ENCODE measurements around the gene DRD4. TPM values are rescaled to one million over a fixed set of nuclear protein-coding genes. Genes with fewer than 3 reads are reported as not detected.

DRD4 gene
- not detected for total RNA-seq

DNA sequence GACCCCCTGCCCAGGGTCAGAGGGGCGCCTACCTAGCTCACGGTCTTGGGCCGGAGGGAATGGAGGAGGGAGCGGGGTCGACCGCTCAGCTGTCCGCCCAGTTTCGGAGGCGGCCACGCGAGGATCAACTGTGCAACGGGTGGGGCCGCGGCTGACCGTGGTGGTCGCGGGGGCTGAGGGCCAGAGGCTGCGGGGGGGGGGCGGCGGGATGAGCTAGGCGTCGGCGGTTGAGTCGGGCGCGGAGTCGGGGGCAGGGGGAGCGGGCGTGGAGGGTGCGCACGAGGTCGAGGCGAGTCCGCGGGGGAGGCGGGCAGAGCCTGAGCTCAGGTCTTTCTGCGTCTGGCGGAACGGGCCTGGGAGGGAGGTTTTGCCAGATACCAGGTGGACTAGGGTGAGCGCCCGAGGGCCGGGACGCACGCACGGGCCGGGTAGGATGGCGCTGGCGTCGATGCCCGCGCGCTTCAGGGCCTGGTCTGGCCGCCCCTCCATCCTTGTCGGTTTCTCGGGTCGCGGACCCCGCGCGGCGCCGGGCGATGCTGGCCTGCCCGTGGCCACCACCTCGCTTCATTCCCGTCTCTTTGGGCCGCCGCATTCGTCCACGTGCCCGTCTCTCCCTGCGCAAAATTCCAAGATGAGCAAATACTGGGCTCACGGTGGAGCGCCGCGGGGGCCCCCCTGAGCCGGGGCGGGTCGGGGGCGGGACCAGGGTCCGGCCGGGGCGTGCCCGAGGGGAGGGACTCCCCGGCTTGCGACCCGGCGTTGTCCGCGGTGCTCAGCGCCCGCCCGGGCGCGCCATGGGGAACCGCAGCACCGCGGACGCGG lies at the start of gene DRD4:
TSS of gene DRD4 (plus strand) at position 759 of the 822 bp plus-strand sequence. CDS start at position 795, 36 bp downstream.

DNA sequence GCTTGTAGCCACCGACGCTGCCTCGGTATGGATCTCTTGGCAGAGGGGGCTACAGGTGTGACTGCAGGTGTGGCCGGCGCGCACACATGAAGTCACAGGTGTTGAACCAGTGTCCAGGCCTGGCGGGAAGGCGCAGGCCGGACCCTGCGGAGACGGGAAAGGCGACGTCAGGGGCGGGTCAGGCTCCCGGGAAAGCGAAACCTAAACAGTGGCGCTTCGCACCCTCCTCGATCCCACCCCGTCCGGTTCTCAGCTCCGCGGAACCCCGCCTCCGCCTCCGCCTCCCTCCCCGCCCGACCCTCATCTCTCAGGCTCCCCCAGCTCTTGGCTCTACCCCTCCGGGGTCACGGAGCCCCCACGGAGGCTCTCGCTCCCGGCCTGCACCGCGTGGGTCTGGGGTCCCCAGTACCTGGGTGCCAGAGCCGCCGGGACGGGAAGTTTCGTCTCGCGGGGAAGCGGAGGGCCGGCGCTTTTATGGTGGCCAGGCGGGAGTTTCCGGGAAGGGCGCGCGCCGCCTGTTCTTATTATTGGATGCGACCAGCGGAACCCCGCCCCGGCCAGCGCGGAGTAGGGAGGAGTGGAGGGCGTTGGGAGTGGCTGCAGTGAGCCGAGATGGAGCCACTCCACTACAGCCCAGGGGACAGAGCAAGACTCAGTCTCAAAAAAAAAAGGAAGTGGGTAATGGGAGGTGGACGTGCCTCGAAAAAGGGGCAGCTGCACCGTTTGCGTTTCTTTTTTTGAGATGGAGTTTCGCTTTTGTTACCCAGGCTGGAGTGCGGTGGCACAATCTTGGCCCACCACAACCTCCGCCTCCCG lies 21.4 kb upstream of the DRD4 start, which contains the start of gene IRF7:
TSS of gene IRF7 (minus strand) at position 447 of the 816 bp plus-strand sequence. CDS start 586 bp downstream, outside the sequence.

DNA sequence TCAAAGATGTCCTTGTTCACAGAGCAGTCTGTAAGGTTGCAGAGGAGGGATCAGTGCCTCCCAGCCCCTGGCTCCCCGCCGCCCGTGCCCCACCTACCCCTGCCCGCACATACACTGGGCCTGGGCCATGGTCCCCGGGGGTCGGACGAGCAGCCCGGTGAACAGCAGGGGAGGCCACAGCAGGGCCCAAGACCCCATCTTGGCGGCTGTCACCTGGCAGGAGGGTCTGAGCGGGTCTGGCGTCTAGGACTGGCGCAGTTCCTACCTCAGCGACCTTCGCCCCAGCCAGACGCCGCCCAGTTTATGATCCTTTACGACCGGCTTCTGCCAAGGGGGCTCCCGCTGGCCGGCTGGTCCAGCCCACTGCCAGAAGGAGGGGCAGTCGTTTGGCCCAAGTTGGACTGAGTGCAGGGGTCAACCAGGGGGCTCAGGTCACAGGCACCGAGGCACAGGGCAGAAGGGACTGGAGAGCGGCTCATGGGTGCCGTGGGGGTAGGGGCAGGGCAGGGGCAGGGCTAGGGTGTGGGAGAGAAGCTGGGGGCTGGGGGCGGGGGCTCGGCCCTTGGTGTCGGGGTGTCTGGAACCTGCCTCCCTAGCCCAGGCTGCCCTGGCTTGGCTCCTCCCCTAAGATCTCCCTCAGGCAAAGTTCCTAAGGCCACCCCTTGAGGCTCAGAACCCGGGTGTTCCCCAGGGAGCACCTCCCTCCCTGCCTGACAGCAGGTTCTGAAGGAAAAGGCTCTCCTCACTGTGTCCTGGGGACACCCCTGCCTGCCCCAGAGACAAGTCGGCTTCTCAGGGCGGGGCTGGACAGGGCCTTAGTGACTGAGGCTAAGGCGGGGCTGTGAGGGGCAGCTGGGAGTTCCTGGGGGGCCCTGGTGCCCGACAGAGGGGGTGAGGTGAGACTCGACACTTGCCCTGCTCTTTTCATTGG lies 12.1 kb upstream of the DRD4 start, which contains the start of gene CDHR5:
TSS of gene CDHR5 (minus strand) at position 251 of the 931 bp plus-strand sequence. CDS start at position 198, 53 bp downstream.

DNA sequence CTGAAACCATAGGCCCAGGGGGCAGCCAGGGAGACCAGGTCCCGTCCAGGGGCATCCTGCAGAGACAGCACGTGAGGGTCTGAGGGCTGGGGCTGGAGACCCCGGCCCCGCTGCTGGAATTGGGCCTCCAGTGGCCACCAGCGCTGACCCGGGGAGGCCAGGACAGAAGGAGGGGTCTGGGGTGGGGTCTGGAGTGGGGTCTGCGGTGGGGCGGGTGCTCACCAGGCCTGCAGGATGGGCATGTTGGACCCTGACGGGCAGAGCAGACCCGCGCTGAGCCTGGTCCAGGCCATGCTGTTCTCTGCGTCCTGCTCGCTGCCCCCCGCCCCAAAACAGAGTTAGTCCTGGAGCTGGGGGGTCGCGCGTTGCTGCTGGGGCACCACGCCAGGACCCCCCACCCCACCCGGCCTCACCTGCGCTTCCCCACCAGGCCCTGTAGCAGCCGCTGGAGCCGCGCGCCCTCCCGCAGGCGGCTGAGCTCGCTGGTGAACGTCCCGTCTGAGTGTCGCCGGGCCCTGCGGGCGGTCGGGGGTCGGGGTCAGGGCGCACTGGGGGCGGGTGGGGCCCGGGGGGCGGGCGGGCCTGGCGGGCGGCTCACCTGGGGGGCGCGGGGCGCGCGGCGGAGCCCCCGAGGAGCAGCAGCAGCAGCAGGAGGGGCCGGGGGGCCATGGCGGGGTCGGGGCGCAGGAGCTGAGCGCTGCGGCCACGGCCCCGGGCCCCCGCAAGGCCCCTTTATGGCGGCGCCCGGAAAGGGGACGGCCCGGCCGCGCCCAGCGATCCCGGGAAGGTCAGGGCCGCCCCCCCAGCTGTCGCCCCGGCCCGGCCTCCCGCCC lies 10.4 kb upstream of the DRD4 start, which contains the start of gene SCT:
TSS of gene SCT (minus strand) at position 707 of the 833 bp plus-strand sequence. CDS start at position 669, 38 bp downstream.

Other genes with a start within 250 kb of the DRD4 start
- 0.69 TPM for gene PKP3, start 243.1 kb upstream of the DRD4 start, total RNA-seq
- gene SIGIRR, start 222.3 kb upstream of the DRD4 start, total RNA-seq, result 7.6 TPM
- gene ANO9, start 195.3 kb upstream of the DRD4 start, total RNA-seq, result not detected
- 28.1 TPM for gene PTDSS2, start 187.0 kb upstream of the DRD4 start, total RNA-seq
- 45.7 TPM for gene RNH1, start 130.0 kb upstream of the DRD4 start, total RNA-seq
- 71.5 TPM for gene HRAS, start 101.7 kb upstream of the DRD4 start, total RNA-seq
- gene LRRC56, start 99.7 kb upstream of the DRD4 start, total RNA-seq, result 3.5 TPM
- 0.23 TPM for gene LMNTD2, start 76.5 kb upstream of the DRD4 start, total RNA-seq
- gene RASSF7, start 76.3 kb upstream of the DRD4 start, total RNA-seq, result 12.2 TPM
- gene PHRF1, start 60.8 kb upstream of the DRD4 start, total RNA-seq, result 24.0 TPM
- gene IRF7, start 21.3 kb upstream of the DRD4 start, total RNA-seq, result 3.9 TPM
- 0.23 TPM for gene CDHR5, start 12.3 kb upstream of the DRD4 start, total RNA-seq
- not detected for gene SCT, start 10.1 kb upstream of the DRD4 start, total RNA-seq
- 76.6 TPM for gene DEAF1, start 58.0 kb downstream of the DRD4 start, total RNA-seq
- 12.0 TPM for gene TMEM80, start 58.5 kb downstream of the DRD4 start, total RNA-seq
- 4.2 TPM for gene EPS8L2, start 69.0 kb downstream of the DRD4 start, total RNA-seq
- 76.1 TPM for gene TALDO1, start 110.2 kb downstream of the DRD4 start, total RNA-seq
- gene GATD1, start 140.2 kb downstream of the DRD4 start, total RNA-seq, result 40.8 TPM
- 19.4 TPM for gene CEND1, start 152.8 kb downstream of the DRD4 start, total RNA-seq
- gene SLC25A22, start 161.0 kb downstream of the DRD4 start, total RNA-seq, result 24.7 TPM
- 5.5 TPM for gene PIDD1, start 168.0 kb downstream of the DRD4 start, total RNA-seq
- 265 TPM for gene RPLP2, start 172.7 kb downstream of the DRD4 start, total RNA-seq
- 6.5 TPM for gene PNPLA2, start 181.6 kb downstream of the DRD4 start, total RNA-seq
- 2.8 TPM for gene CRACR2B, start 190.7 kb downstream of the DRD4 start, total RNA-seq
- gene CD151, start 195.7 kb downstream of the DRD4 start, total RNA-seq, result 37.6 TPM
- gene POLR2L, start 205.3 kb downstream of the DRD4 start, total RNA-seq, result 45.2 TPM
- gene TSPAN4, start 205.6 kb downstream of the DRD4 start, total RNA-seq, result 28.6 TPM

Data from diencephalon (tissue), 1 donor.